ENCODE results near the gene JMJD8. TPM values are rescaled to one million over a fixed set of nuclear protein-coding genes. Genes with fewer than 3 reads are reported as not detected.

The JMJD8 gene
- total RNA-seq, 1 donor from 2014 or later, result 63.3 TPM

- no peak overlapping the region for H3K4me3 Mint-ChIP-seq
- peaks cover 74% of the 10 kb centered on the region for H3K27me3 Mint-ChIP-seq
- no peak for DNase-seq (ENCODE audit: extremely low spot score, unreplicated experiment)
- no peaks in the 10 kb centered on the region for H3K36me3 Mint-ChIP-seq
- H3K9me3 Mint-ChIP-seq, result no peaks in the 10 kb centered on the region
- no peaks in the 10 kb centered on the region for H3K4me1 Mint-ChIP-seq (ENCODE audit: unreplicated experiment)
- H3K27ac Mint-ChIP-seq, result no peak overlapping the region
- no peak for TF ChIP-seq CTCF (conservative IDR thresholded peaks at IDR 0.05)
Observed at GRCh38 chr16:704047-704446, 19.9 kb upstream of the JMJD8 start.

- no peaks in the 10 kb centered on the region for H3K36me3 Mint-ChIP-seq
- H3K4me3 Mint-ChIP-seq, result no peak overlapping the region
- DNase-seq (ENCODE audit: extremely low spot score, unreplicated experiment), result no peak
- H3K27me3 Mint-ChIP-seq, result peaks cover 73% of the 10 kb centered on the region
- H3K27ac Mint-ChIP-seq, result no peak overlapping the region
- no peaks in the 10 kb centered on the region for H3K9me3 Mint-ChIP-seq
- no peaks in the 10 kb centered on the region for H3K4me1 Mint-ChIP-seq (ENCODE audit: unreplicated experiment)
- no peak for TF ChIP-seq CTCF (conservative IDR thresholded peaks at IDR 0.05)
Observed at GRCh38 chr16:703406-703805, 19.3 kb upstream of the JMJD8 start.

GRCh38 chr16:702341-702740 is 18.2 kb upstream of the JMJD8 start:
- H3K9me3 Mint-ChIP-seq, result no peaks in the 10 kb centered on the region
- no peak for DNase-seq (ENCODE audit: extremely low spot score, unreplicated experiment)
- TF ChIP-seq CTCF (conservative IDR thresholded peaks at IDR 0.05), result no peak
- H3K36me3 Mint-ChIP-seq, result no peaks in the 10 kb centered on the region
- H3K4me3 Mint-ChIP-seq, result no peak overlapping the region
- no peaks in the 10 kb centered on the region for H3K4me1 Mint-ChIP-seq (ENCODE audit: unreplicated experiment)
- H3K27me3 Mint-ChIP-seq, result peaks cover 72% of the 10 kb centered on the region
- no peak overlapping the region for H3K27ac Mint-ChIP-seq

GRCh38 chr16:700684-701584 is 16.8 kb upstream of the JMJD8 start:
- DNase-seq (ENCODE audit: extremely low spot score, unreplicated experiment), result no peak
- Mint-ChIP-seq H3K4me3 (no peak overlapping the region), H3K27me3 (peaks cover 72% of the 10 kb centered on the region), H3K4me1 (ENCODE audit: unreplicated experiment) (no peaks in the 10 kb centered on the region), H3K27ac (no peak overlapping the region), H3K9me3 (no peaks in the 10 kb centered on the region), H3K36me3 (no peaks in the 10 kb centered on the region)
- no peak for TF ChIP-seq CTCF (conservative IDR thresholded peaks at IDR 0.05)

- no peak for TF ChIP-seq CTCF (conservative IDR thresholded peaks at IDR 0.05)
- no peaks in the 10 kb centered on the region for H3K4me1 Mint-ChIP-seq (ENCODE audit: unreplicated experiment)
- no peak overlapping the region for H3K4me3 Mint-ChIP-seq
- H3K9me3 Mint-ChIP-seq, result no peaks in the 10 kb centered on the region
- DNase-seq (ENCODE audit: extremely low spot score, unreplicated experiment), result no peak
- H3K27ac Mint-ChIP-seq, result no peak overlapping the region
- H3K27me3 Mint-ChIP-seq, result peaks cover 78% of the 10 kb centered on the region
- H3K36me3 Mint-ChIP-seq, result no peaks in the 10 kb centered on the region
Observed at GRCh38 chr16:698911-699671, 15.0 kb upstream of the JMJD8 start.
